H7 (cell line): Measurements from ENCODE around the gene MEGF6. TPM values are rescaled to one million over a fixed set of nuclear protein-coding genes. Genes with fewer than 3 reads are reported as not detected.

Experiments
- DNase-seq: peaks from one replicate; pipeline ENCODE4 v3.0.0; 2012
- H3K27me3 ChIP-seq: 2 replicates; pipeline ENCODE4 v1.6.0; 2011; ENCODE audit warnings: mild to moderate bottlenecking, low read length; ENCODE audit not compliant: control insufficient read depth, insufficient read depth
- H3K36me3 ChIP-seq: replicated peaks from 2 replicates; pipeline ENCODE4 v1.5.1; 2011; ENCODE audit warnings: low read length; ENCODE audit not compliant: control insufficient read depth, insufficient read depth
- H3K4me3 ChIP-seq: 2 replicates; pipeline ENCODE4 v1.5.1; 2011; ENCODE audit warnings: low read depth, mild to moderate bottlenecking, control low read depth, low read length, moderate library complexity; ENCODE audit not compliant: insufficient read depth
- total RNA-seq: library from RNA; depleted of rRNA; stranded (reverse); fragments of >200 nt; shearing (Covaris generic); gene quantifications from 2 replicates; pipeline ENCODE4 v1.2.3, GENCODE V29; 2014

MEGF6 gene
- total RNA-seq, 1 experiment from 2014 or later: 27.1 TPM

DNA sequence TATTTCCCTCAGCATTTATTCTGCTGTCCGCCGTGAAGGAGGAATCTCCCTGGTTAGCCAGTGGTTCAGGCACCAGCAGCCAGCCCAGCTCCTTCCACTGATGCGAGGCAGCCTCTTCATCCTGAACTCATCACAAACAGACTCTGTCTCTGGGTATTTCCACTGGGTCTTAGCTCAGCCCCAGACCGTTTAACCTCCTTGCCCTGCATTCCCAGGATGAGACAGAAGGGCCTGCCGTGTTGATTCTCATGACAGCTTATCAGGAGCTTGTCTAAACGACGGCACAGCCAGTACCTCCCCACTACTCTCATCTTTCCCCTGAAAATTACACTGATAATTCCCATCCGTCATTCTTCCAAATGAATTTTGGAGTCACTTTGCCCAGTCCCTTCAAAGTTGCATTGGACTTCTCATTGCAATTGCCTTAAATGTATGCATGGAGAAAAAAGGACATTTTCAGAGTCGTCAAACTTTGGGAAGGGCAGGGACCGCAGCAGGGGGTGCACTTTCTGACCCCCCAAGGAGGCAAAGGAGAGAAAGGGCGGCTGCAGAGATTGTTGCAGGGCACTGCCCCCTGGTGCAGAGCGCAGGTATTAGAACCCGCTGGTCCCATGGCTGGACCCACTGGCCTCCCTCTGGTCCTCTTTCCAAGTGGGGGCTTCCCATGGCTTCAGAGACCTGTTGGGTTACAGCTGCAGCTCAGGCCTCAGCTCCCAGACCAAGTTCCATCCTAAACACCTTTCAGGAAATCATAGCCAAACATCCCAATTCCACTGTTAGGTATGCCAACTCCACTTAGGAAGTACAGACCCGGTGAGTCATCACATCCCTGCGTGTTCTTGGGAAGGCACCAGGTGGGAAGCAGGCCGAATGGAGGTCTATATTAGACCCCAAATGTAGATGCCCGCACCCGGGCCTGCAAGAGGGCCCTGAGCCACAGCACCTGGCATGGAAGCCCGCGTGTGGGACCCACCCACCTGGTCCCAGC is 3.7 kb upstream of the MEGF6 start:
- Histone ChIP-seq H3K27me3 (peaks cover 19% of the 10 kb centered on the region), H3K4me3 (no peak overlapping the region), H3K36me3 (no peaks in the 10 kb centered on the region)
- DNase-seq: peak; percentile 92

DNA sequence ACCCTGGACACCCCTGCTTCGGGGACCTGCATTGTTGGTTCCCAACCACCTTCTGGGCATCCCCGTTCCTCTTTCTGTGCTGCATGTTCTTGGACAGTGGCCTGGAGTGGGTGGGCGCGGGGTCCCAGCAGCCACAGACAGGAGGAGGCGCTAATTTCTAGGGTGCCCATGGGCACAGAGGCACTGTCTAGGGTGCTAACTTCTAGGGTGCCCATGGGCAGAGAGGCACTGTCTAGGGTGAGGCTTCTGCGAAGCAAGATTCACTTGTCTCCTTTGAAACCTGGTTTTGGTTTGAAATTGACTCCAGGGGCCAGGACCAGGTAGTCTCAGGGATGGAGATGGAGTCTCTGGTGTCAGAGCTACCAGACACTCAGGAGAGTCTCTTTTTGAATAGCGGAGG is 815 bp upstream of the MEGF6 start:
- peaks cover 19% of the 10 kb centered on the region for H3K27me3 ChIP-seq
- no peak for DNase-seq
- no peaks in the 10 kb centered on the region; the same call in 1 of the 2 replicates for H3K36me3 ChIP-seq
- H3K4me3 ChIP-seq: peak overlapping the region; percentile 38

DNA sequence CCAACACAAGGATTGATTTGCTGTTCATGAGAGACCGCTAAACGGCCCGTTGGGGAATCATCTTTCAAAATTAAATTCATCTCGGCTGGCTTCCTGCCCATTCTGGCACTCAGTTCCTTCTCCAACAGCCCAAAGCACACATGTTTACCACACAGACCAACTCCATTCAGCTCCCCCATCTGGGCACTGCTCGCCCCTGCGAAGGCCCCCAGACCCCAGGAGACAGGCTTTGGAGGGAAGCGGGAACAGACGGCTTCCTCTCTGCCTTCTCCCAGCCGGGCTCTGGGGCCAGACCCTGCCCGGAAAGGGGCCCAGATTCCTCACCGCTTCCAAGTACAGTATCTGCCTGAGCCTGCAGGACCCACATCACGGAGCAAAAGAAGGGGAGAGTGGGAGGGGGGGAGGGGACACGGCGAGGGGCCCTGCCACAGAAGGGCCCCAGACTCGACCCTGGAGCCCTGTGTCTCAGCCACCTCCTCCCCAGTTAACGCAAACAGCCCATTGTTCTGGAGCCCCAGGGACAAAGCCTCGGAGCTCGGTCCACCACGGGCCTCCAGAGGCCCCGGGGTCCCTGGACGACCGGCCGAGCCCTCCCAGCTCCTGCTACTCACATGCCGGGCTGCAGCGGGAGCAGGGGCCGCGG is 660 bp downstream of the MEGF6 start:
- peak; percentile 84 for DNase-seq
- Histone ChIP-seq H3K36me3 (no peaks in the 10 kb centered on the region; the same call in 1 of the 2 replicates), H3K27me3 (peaks cover 19% of the 10 kb centered on the region), H3K4me3 (peak overlapping the region; percentile 77)

DNA sequence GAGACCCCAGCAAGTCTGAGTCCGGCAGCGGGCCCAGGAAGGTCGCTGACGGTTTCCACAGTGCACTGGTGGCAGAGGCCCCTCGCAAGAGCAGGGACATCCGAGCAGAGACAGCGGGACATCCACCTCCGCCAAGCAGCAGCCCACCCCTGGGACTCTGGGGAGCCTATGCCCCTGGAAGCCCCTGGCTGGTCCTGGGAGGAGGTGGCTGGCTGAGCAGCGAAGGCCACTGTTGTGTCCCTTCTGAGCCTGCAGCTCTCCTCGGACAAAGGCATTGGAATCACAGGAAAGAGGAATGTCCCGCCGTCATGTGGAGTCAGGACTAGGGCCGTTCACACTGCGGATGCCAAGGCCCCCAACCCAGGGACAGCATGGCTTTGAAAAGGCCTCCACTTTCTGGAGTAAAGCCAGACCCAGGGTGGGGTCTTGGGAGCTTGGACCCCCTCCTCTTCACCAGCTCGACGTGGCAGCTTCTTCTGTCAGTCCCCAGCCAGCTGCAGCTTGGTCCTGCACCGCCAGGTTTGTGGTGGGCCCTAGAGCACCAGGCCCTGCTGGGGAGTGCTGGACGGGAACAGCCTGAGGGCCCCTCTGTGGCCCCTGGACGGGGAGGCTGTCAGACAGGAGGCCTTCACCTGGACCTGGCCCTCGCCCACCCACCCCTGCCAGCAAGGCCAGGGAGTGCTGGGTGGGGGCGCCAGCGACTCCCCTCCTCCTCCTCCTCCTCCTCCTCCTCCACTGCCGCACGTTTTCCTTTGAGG is 1.4 kb downstream of the MEGF6 start:
- H3K36me3 ChIP-seq: no peaks in the 10 kb centered on the region; the same call in 1 of the 2 replicates
- peak; percentile 81 for DNase-seq
- H3K27me3 ChIP-seq: peaks cover 19% of the 10 kb centered on the region
- H3K4me3 ChIP-seq: no peak overlapping the region; the same call in 1 of the 2 replicates

- DNase-seq: no peak
- Histone ChIP-seq H3K4me3 (no peak overlapping the region), H3K27me3 (peaks cover 19% of the 10 kb centered on the region), H3K36me3 (no peaks in the 10 kb centered on the region; the same call in 1 of the 2 replicates)
Observed at GRCh38 chr1:3609016-3609768, 2.1 kb downstream of the MEGF6 start.

DNA sequence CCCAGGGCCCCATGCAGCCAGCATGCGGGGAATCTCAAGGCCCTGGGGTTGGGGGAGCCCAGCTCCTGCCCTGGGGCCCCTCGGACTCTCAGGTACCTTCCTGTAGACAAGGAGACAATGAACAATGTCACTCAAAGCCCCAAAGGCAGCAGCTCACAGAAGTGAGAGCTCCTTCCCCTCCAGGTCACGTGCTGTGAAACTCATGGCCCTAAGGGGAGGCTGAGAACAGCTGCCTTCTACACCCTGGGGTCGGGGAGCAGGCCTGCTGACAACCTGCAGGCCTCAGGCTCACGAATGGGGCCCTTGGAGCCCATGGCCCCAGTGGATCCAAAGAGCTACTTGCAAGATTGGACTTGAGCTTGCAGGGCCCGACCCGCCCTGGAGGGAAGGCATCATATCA is 3.2 kb downstream of the MEGF6 start:
- no peak overlapping the region for H3K4me3 ChIP-seq
- H3K36me3 ChIP-seq: no peaks in the 10 kb centered on the region; the same call in 1 of the 2 replicates
- peaks cover 19% of the 10 kb centered on the region for H3K27me3 ChIP-seq
- DNase-seq: no peak

DNA sequence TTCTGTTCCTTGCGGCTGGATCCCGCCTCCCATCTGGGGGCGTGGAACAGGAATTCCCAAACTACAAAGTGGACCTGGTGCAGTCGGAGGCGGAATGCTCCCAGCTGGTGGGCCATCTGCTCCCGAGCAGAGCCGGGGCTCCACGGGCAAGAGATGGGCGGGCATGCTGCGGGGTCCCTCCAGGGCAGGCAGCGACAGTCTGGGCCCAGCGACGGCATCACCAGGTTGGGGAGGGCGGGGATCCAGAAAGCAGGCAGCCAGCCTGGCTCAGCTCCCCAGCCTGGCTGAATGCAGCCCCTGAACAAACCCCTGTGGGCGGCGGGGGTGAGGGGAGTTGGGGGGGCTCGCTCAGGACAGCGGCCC is 3.6 kb downstream of the MEGF6 start:
- no peaks in the 10 kb centered on the region; the same call in 1 of the 2 replicates for H3K36me3 ChIP-seq
- H3K4me3 ChIP-seq: no peak overlapping the region
- DNase-seq: no peak
- peaks cover 16% of the 10 kb centered on the region for H3K27me3 ChIP-seq

DNA sequence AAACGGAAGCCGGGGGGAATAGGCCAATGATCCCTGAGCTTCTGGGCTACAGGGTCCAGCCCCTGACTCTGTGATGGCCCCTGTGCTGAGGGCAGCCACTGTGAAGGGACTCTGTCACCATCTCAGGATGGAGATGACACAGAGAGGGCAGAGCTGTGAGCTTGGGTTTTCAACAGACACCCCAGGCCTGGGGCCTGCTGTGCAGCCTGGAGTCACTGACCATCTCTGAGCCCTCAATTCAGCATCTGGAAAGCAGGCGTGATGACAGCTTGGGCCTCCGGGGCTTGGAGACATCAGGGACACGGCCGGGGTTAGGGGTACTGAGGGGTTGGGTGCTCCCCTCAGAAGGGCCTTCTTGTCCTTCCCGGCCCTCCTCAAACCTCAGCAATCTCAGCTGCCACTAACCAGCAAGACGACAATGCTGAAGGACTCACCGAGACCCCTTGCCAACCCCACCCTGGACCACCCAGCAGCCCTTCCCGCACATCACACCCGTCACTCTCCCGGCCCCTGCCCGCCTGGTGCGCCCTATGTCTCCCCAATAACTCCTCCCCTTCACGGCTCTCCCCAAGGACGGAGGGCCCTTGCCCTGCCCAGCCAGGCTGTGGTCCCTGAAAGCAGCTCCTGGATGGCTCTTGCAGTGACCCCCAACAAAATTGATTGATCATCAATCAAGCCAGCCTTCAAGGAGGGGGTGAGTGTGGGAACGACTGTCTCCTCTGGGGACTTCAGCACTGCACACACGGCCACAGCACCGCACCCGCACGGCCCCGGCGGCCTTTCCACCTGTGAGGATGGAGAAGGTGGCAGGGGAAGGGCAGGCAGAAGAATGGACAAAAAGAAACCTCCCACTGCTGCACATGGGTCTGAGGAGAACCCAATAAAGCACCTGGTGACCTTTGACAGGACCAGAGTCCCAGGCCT is 4.3 kb downstream of the MEGF6 start:
- DNase-seq: no peak
- peaks cover 10% of the 10 kb centered on the region for H3K27me3 ChIP-seq

GRCh38 chr1:3604997-3605823 is 6.1 kb downstream of the MEGF6 start:
- H3K27me3 ChIP-seq: no peaks in the 10 kb centered on the region
- no peak for DNase-seq
- no peaks in the 10 kb centered on the region; the same call in 1 of the 2 replicates for H3K36me3 ChIP-seq
- H3K4me3 ChIP-seq: no peak overlapping the region

More for the DNA sequence above, 4.3 kb downstream of the MEGF6 start:
- no peak overlapping the region for H3K4me3 ChIP-seq
- H3K36me3 ChIP-seq: no peaks in the 10 kb centered on the region; the same call in 1 of the 2 replicates

GRCh38 chr1:3604468-3604974 is 6.8 kb downstream of the MEGF6 start:
- no peaks in the 10 kb centered on the region; the same call in 1 of the 2 replicates for H3K36me3 ChIP-seq
- DNase-seq: no peak
- H3K27me3 ChIP-seq: no peaks in the 10 kb centered on the region
- H3K4me3 ChIP-seq: no peak overlapping the region

GRCh38 chr1:3603571-3604467 is 7.5 kb downstream of the MEGF6 start:
- H3K4me3 ChIP-seq: no peak overlapping the region
- no peak for DNase-seq
- no peaks in the 10 kb centered on the region for H3K27me3 ChIP-seq
- H3K36me3 ChIP-seq: no peaks in the 10 kb centered on the region
